K562 (cell line): ENCODE data around the gene SRRD. TPM values are rescaled to one million over a fixed set of nuclear protein-coding genes. Genes with fewer than 3 reads are reported as not detected.

ENCODE experiments used
- ATAC-seq: fragments of 200-7000 bp; cut with Tn5 transposase; 3 replicates; pipeline ENCODE4 v1.9.1; 2020; ENCODE audit warnings: moderate library complexity
- BruUV-seq: library from RNA; stranded (reverse); fragments of 400-500 nt; replicated peaks from 2 replicates; lab custom pipeline; 2021; lab: Mats Ljungman, UMichigan
- CTCF ChIA-PET: fragments of 300-600 bp; formaldehyde crosslinking; extraction: SDS; loops from one replicate; lab custom pipeline; 2021; ENCODE audit warnings: low intra/inter-chr PET ratio; lab: Yijun Ruan, JAX
- POLR2A ChIA-PET: fragments of 300-600, 350-650 bp; sonication (Branson Sonifier 250); formaldehyde crosslinking; extraction: SDS; loops from one replicate; lab custom pipeline; 2021; ENCODE audit warnings: antibody characterized with exemption, inconsistent platforms; lab: Yijun Ruan, JAX
- DNase-seq, 4 experiments: peaks; one replicate each; pipeline versions ENCODE4 v3.0.0 to v3.0.0-alpha.2; 2011 to 2018; ENCODE audit warnings: low spot score in 3 of 4, mixed read lengths in 3 of 4; ENCODE audit errors: extremely low read depth in 1 of 4
- FAIRE-seq: peaks from 2 replicates; lab custom pipeline; 2011; peaks lifted over from hg19 to GRCh38; lab: Jason Lieb, UNC
- H2AFZ ChIP-seq: 2 replicates; pipeline ENCODE4 v1.6.0; 2011; ENCODE audit warnings: low read depth, low read length, control low read depth, inconsistent platforms
- H3K27ac ChIP-seq: fragments of 200-600 bp; 3 replicates; pipeline ENCODE4 v1.8.0; 2011; ENCODE audit warnings: low read depth, mild to moderate bottlenecking, control low read depth, inconsistent platforms, low read length, moderate library complexity, mixed read lengths; ENCODE audit errors: extremely low read depth
- H3K27me3 ChIP-seq, 2 experiments: fragments of 300-600 bp in 1 of 2; 2 replicates in 1 of 2; 3 replicates in 1 of 2; pipeline versions ENCODE4 v1.6.0 to v1.8.0; 2011; ENCODE audit warnings: inconsistent platforms in 2 of 2, low read length in 2 of 2, mild to moderate bottlenecking in 1 of 2, mixed read lengths in 1 of 2, moderate library complexity in 1 of 2; ENCODE audit not compliant: control insufficient read depth in 2 of 2, insufficient read depth in 2 of 2
- H3K36me3 ChIP-seq: fragments of 300-600 bp; 3 replicates; pipeline ENCODE4 v1.8.0; 2011; ENCODE audit warnings: mild to moderate bottlenecking, low read length, inconsistent platforms; ENCODE audit not compliant: control insufficient read depth, insufficient read depth
- H3K4me1 ChIP-seq, 2 experiments: fragments of 200-600 bp in 1 of 2; replicated peaks in 1 of 2; 2 replicates in 1 of 2; 3 replicates in 1 of 2; pipeline versions ENCODE4 v1.5.1 to v1.8.0; 2011; ENCODE audit warnings: inconsistent platforms in 2 of 2, low read length in 2 of 2, mild to moderate bottlenecking in 1 of 2, mixed read lengths in 1 of 2, moderate library complexity in 1 of 2; ENCODE audit not compliant: control insufficient read depth in 2 of 2, insufficient read depth in 2 of 2
- H3K4me2 ChIP-seq: 2 replicates; pipeline ENCODE4 v1.6.1; 2011; ENCODE audit warnings: low read length, control low read depth, inconsistent platforms, mixed read lengths; ENCODE audit not compliant: insufficient read depth
- H3K4me3 ChIP-seq: fragments of 200-600 bp; sonication (generic), shearing (Covaris generic); 2 replicates; pipeline ENCODE4 v1.5.1; 2016; ENCODE audit warnings: control low read depth, inconsistent platforms
- H3K79me2 ChIP-seq: fragments of 200-600 bp; 3 replicates; pipeline ENCODE4 v1.8.0; 2011; ENCODE audit warnings: low read length, inconsistent platforms; ENCODE audit not compliant: control insufficient read depth, insufficient read depth
- H3K9ac ChIP-seq, 2 experiments: 2 replicates each; pipeline versions ENCODE4 v1.6.0 to v1.6.1; 2011; ENCODE audit warnings: low read depth in 2 of 2, low read length in 2 of 2, control low read depth in 1 of 2, inconsistent platforms in 1 of 2, mild to moderate bottlenecking in 1 of 2, mixed read lengths in 1 of 2; ENCODE audit not compliant: insufficient read depth in 1 of 2
- H3K9me1 ChIP-seq: one replicate; pipeline ENCODE4 v1.6.0; 2011; ENCODE audit warnings: inconsistent platforms, mild to moderate bottlenecking, low read length, moderate library complexity; ENCODE audit not compliant: control insufficient read depth, insufficient read depth
- H3K9me3 ChIP-seq: replicated peaks from 2 replicates; pipeline ENCODE4 v1.5.1; 2011; ENCODE audit warnings: low read depth, low read length, inconsistent platforms; ENCODE audit not compliant: control insufficient read depth, insufficient read depth
- H4K20me1 ChIP-seq: replicated peaks from 2 replicates; pipeline ENCODE4 v1.6.1; 2011; ENCODE audit warnings: low read length, inconsistent platforms, mixed read lengths; ENCODE audit not compliant: control insufficient read depth, insufficient read depth
- ADNP ChIP-seq: fragments of 200-800 bp; sonication (Bioruptor generic); IDR thresholded peaks from 2 replicates; pipeline ENCODE4 v1.6.1; 2016; ENCODE audit warnings: missing genetic modification characterization, missing compliant biosample characterization
- BCOR ChIP-seq: fragments of 450-650 bp; IDR thresholded peaks from 2 replicates; pipeline ENCODE4 v1.6.1; 2016
- HDAC2 ChIP-seq: fragments of 450-650 bp; IDR thresholded peaks from 2 replicates; pipeline ENCODE4 v1.6.1; 2016; ENCODE audit warnings: mild to moderate bottlenecking
- KDM1A ChIP-seq, 2 experiments: fragments of 450-650 bp; IDR thresholded peaks; 2 replicates each; pipeline ENCODE4 v1.6.1; 2016; ENCODE audit warnings: mild to moderate bottlenecking in 2 of 2
- MTF1 ChIP-seq: fragments of 250-450 bp; sonication (Bioruptor Pico); IDR thresholded peaks from 2 replicates; pipeline ENCODE4 v1.9.0; 2021; ENCODE audit warnings: moderate library complexity, mild to moderate bottlenecking, inconsistent platforms, borderline replicate concordance
- RBM25 ChIP-seq: fragments of 200-400 bp; formaldehyde crosslinking; IDR thresholded peaks from 2 replicates; pipeline ENCODE4 v1.6.1; 2018; ENCODE audit warnings: low read length, low read depth, moderate library complexity; ENCODE audit not compliant: severe bottlenecking
- RCOR1 ChIP-seq, 2 experiments: IDR thresholded peaks; 2 replicates each; pipeline ENCODE4 v1.6.1; 2012; ENCODE audit warnings: low read depth in 2 of 2, low read length in 2 of 2, borderline replicate concordance in 1 of 2, improper control_type of control experiment in 1 of 2
- SMAD1 ChIP-seq: fragments of 150-350 bp; IDR thresholded peaks from 2 replicates; pipeline ENCODE4 v1.6.1; 2014; ENCODE audit warnings: low read length, low read depth; ENCODE audit not compliant: partially characterized antibody
- TAL1 ChIP-seq: fragments of 450-650 bp; IDR thresholded peaks from 2 replicates; pipeline ENCODE4 v1.6.1; 2016; ENCODE audit warnings: mild to moderate bottlenecking
- ZFP36 ChIP-seq: fragments of 150-350 bp; IDR thresholded peaks from 2 replicates; pipeline ENCODE4 v1.6.1; 2018; ENCODE audit warnings: low read length, low read depth; ENCODE audit not compliant: partially characterized antibody
- WGBS: fragments of 100-300 bp; shearing (Covaris generic); methylation state at CpG from one replicate; pipeline ENCODE4 v1.1.6; 2016; ENCODE audit warnings: low coverage, mixed read lengths; ENCODE audit not compliant: insufficient coverage; ENCODE audit errors: missing lambda C conversion rate; 5-methylcytosine and 5-hydroxymethylcytosine counted together
- in situ Hi-C: fragments of 300-500 bp; cut with MboI; formaldehyde crosslinking; loops from 4 replicates; pipeline ENCODE4 v1.15.0; 2018; ENCODE audit warnings: inconsistent platforms, mixed read lengths
- intact Hi-C: fragments of 100-400 bp; cut with micrococcal nuclease; formaldehyde crosslinking; loops from 2 replicates; pipeline ENCODE4 v1.14.2; 2022
- polyA plus RNA-seq, 8 experiments: library from polyadenylated mRNA; depleted of rRNA in 4 of 8; stranded (reverse) in 5 of 8; unstranded in 3 of 8; fragments of >200 nt; fragmentation: Nextera tagmentation in 2 of 8; fragmentation: Illumina TruSeq in 1 of 8; extraction: Ambion mirVana in 2 of 8; extraction: Trizol in 1 of 8; gene quantifications; 2 replicates each; pipeline versions ENCODE4 v1.2.1 to v1.2.3, GENCODE V29; 2011 to 2014; ENCODE audit warnings: inconsistent platforms in 1 of 8, missing spikeins in 1 of 8
- total RNA-seq, 7 experiments: library from RNA; depleted of rRNA in 6 of 7; stranded (reverse); fragments of >200 nt in 6 of 7; fragmentation: Illumina TruSeq in 2 of 7; extraction: Trizol in 2 of 7; gene quantifications; 2 replicates each; pipeline versions ENCODE4 v1.2.1 to v1.2.3, GENCODE V29; 2011 to 2021; ENCODE audit warnings: low replicate concordance in 1 of 7
- TF ChIP-seq, protein P1 (sequence below), 2 experiments: fragments of 450-650 bp; IDR thresholded peaks; 2 replicates each; pipeline ENCODE4 v1.6.1; 2016

The SRRD gene
- total and polyA plus RNA-seq, 9 of the 15 experiments (the other 6 are each of a cell fraction or from before 2014, with no cell fraction given): 4.9 to 59.4 (median 34.4) TPM

DNA sequence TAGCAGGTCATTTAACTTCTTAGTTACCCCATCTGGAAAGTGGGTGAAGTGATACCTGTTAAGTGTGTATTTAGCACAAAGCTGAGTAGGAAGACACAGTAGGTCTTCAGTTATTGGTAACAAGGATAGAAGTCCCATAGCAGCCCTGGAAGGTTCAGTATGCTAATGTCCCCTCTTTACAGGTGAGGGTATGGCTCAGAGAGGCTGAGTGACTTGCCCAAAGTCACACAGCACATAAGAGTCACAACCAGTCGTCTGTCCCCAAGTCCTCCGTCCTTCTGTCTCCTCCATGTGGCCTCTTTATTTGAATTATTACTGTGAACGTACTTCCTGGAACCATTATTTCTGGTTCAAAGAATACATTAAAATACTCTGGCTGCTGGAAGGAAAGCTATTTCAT is 44.1 kb upstream of the SRRD start:
- peak; percentile 92 for TF ChIP-seq BCOR
- no peak for TF ChIP-seq SMAD1
- 0 out of 4 replicates have a peak, but pooled peaks of 1 of the 2 experiments have one; percentile 27 for TF ChIP-seq RCOR1 (IDR thresholded peaks at IDR 0.05; ENCODE audit: borderline replicate concordance in 1 of 2, low read depth in 2 of 2, low read length in 2 of 2)
- peak; percentile 94 for TF ChIP-seq RBM25
- TF ChIP-seq MTF1 (CRISPR knock-in tag): no peak
- TF ChIP-seq HDAC2: 0 out of 2 replicates have a peak, but pooled peaks have one; percentile 38
- TF ChIP-seq TAL1: no peak
- TF ChIP-seq, protein P1, sequence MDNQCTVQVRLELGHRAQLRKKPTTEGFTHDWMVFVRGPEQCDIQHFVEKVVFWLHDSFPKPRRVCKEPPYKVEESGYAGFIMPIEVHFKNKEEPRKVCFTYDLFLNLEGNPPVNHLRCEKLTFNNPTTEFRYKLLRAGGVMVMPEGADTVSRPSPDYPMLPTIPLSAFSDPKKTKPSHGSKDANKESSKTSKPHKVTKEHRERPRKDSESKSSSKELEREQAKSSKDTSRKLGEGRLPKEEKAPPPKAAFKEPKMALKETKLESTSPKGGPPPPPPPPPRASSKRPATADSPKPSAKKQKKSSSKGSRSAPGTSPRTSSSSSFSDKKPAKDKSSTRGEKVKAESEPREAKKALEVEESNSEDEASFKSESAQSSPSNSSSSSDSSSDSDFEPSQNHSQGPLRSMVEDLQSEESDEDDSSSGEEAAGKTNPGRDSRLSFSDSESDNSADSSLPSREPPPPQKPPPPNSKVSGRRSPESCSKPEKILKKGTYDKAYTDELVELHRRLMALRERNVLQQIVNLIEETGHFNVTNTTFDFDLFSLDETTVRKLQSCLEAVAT (IDR thresholded peaks at IDR 0.05): no peak
- peak; percentile 63; the same call in 1 of the 2 replicates for TF ChIP-seq ADNP (tag)
- peak; percentile 30 to 51; a peak in 2 of 4 replicates for TF ChIP-seq KDM1A (IDR thresholded peaks at IDR 0.05)
- peak; percentile 86 for TF ChIP-seq ZFP36
- intact Hi-C loops: no loop called here
- Histone ChIP-seq H3K27me3 (no peaks in the 10 kb centered on the region), H3K4me2 (no peak overlapping the region), H3K9me3 (no peaks in the 10 kb centered on the region), H3K9me1 (no peaks in the 10 kb centered on the region), H3K79me2 (no peaks in the 10 kb centered on the region), H2AFZ (no peak overlapping the region), H3K9ac (no peak overlapping the region), H4K20me1 (no peaks in the 10 kb centered on the region), H3K36me3 (no peaks in the 10 kb centered on the region), H3K4me3 (no peak overlapping the region), H3K27ac (no peak overlapping the region), H3K4me1 (peaks cover 0 to 9% of the 10 kb centered on the region in 2 experiments; a peak in 3 of 5 replicates)
- ChIA-PET POLR2A (interaction anchor here (0.7 to 1.3 kb wide), 2 partner anchors 9 to 220 kb away, joined by 3 read pairs; no protein-coding TSS in a partner anchor), CTCF (no interaction called here)
- in situ Hi-C loops: no loop called here
- ATAC-seq (no peak), DNase-seq (no peak), FAIRE-seq (no peak)
- 21% methylated on average over 3 of the region's 3 CpGs for WGBS
- no TSS peak for BruUV-seq
